AG04450 (cell line): Measurements from ENCODE around the gene ZDHHC13. TPM values are rescaled to one million over a fixed set of nuclear protein-coding genes. Genes with fewer than 3 reads are reported as not detected.

Experiments
- CTCF ChIA-PET: fragments of 300-600, 350-600 bp; formaldehyde crosslinking; extraction: SDS; loops from one replicate; lab custom pipeline; 2022; ENCODE audit warnings: antibody characterized with exemption, inconsistent platforms; lab: Charles Lee
- POLR2A ChIA-PET: fragments of 350-600 bp; formaldehyde crosslinking; extraction: SDS; loops from one replicate; lab custom pipeline; 2021; ENCODE audit warnings: antibody characterized with exemption, inconsistent platforms; lab: Yijun Ruan, JAX
- DNase-seq: peaks from one replicate; pipeline ENCODE4 v3.0.0-alpha.2; 2011; ENCODE audit warnings: low read depth, low spot score
- H3K27ac ChIP-seq: one replicate; pipeline ENCODE4 v1.5.1; 2012; ENCODE audit warnings: low read depth, low read length, control low read depth
- H3K27me3 ChIP-seq: one replicate; pipeline ENCODE4 v1.6.0; 2012; ENCODE audit warnings: low read length; ENCODE audit not compliant: control insufficient read depth, insufficient read depth
- H3K4me3 ChIP-seq: 2 replicates; pipeline ENCODE4 v1.5.1; 2011; ENCODE audit warnings: mild to moderate bottlenecking, low read depth, low read length, control low read depth
- H3K9me3 ChIP-seq: 2 replicates; pipeline ENCODE4 v1.5.1; 2012; ENCODE audit warnings: low read length; ENCODE audit not compliant: control insufficient read depth, insufficient read depth
- CTCF ChIP-seq: IDR thresholded peaks from 2 replicates; pipeline ENCODE4 v1.5.1; 2011; ENCODE audit warnings: low read depth, low read length, control low read depth, inconsistent platforms
- polyA plus RNA-seq: library from polyadenylated mRNA; depleted of rRNA; stranded (reverse); fragments of >200 nt; gene quantifications from 2 replicates; pipeline ENCODE4 v1.2.3, GENCODE V29; 2011

ZDHHC13 gene
- polyA plus RNA-seq, 1 experiment: 15.4 TPM

GRCh38 chr11:19185516-19186052 lies 68.6 kb downstream of the ZDHHC13 start:
- Histone ChIP-seq H3K9me3 (no peaks in the 10 kb centered on the region), H3K4me3 (no peak overlapping the region), H3K27me3 (peaks cover 4% of the 10 kb centered on the region), H3K27ac (no peak overlapping the region)
- ChIA-PET POLR2A (no interaction called here), CTCF (interaction anchor here (1.1 kb wide), 1 partner anchor 74 kb away, joined by 3 read pairs; no protein-coding TSS in a partner anchor)
- TF ChIP-seq CTCF: no peak
- no peak for DNase-seq

- Histone ChIP-seq H3K27ac (no peak overlapping the region), H3K27me3 (peaks cover 7% of the 10 kb centered on the region), H3K4me3 (no peak overlapping the region), H3K9me3 (no peaks in the 10 kb centered on the region)
- TF ChIP-seq CTCF: no peak
- ChIA-PET POLR2A (no interaction called here), CTCF (interaction anchor here (1.5 kb wide), 1 partner anchor 116 kb away, joined by 3 read pairs; no protein-coding TSS in a partner anchor)
- DNase-seq: no peak
These were observed 70.3 kb downstream of the ZDHHC13 start for GRCh38 chr11:19187114-19187832.

GRCh38 chr11:19187833-19188258 lies 70.9 kb downstream of the ZDHHC13 start:
- Histone ChIP-seq H3K27me3 (peaks cover 7% of the 10 kb centered on the region), H3K27ac (no peak overlapping the region), H3K4me3 (no peak overlapping the region), H3K9me3 (no peaks in the 10 kb centered on the region)
- ChIA-PET POLR2A (no interaction called here), CTCF (no interaction called here)
- DNase-seq: no peak
- no peak for TF ChIP-seq CTCF

- Histone ChIP-seq H3K4me3 (no peak overlapping the region), H3K27ac (no peak overlapping the region), H3K27me3 (peaks cover 13% of the 10 kb centered on the region), H3K9me3 (no peaks in the 10 kb centered on the region)
- ChIA-PET POLR2A (no interaction called here), CTCF (interaction anchor here (1.6 kb wide), 1 partner anchor 121 kb away, joined by 5 read pairs; no protein-coding TSS in a partner anchor)
- DNase-seq: no peak
- TF ChIP-seq CTCF: no peak
These were observed 74.7 kb downstream of the ZDHHC13 start for GRCh38 chr11:19191530-19192169.

- DNase-seq: no peak
- CTCF ChIA-PET: no interaction called here
- H3K4me3 ChIP-seq: no peak overlapping the region
- no peak overlapping the region for H3K27ac ChIP-seq
- peaks cover 18% of the 10 kb centered on the region for H3K27me3 ChIP-seq
- no peak for TF ChIP-seq CTCF
- H3K9me3 ChIP-seq: no peaks in the 10 kb centered on the region
- POLR2A ChIA-PET: no interaction called here
These were observed 76.9 kb downstream of the ZDHHC13 start for GRCh38 chr11:19193916-19194315.
